Stomach smooth muscle (tissue), 2 donors: ENCODE measurements around the gene MMP14.
"Not testable (repeated sequence)": the region's sequence is repeated elsewhere in the genome, so short reads cannot be mapped to it uniquely, and the experiment has no call there.

Source experiments
- H3K27ac ChIP-seq: one replicate; pipeline ENCODE4 v1.7.0; 2013; ENCODE audit warnings: mild to moderate bottlenecking, low read length, inconsistent platforms
- H3K27me3 ChIP-seq, 2 donors: one replicate each; pipeline ENCODE4 v1.7.0; 2013; ENCODE audit warnings: low read length in 2 of 2; ENCODE audit not compliant: insufficient read depth in 2 of 2, control insufficient read depth in 1 of 2
- H3K36me3 ChIP-seq, 2 donors: one replicate each; pipeline ENCODE4 v1.7.0; 2013; ENCODE audit warnings: low read length in 2 of 2; ENCODE audit not compliant: control insufficient read depth in 2 of 2, insufficient read depth in 2 of 2
- H3K4me1 ChIP-seq: one replicate; pipeline ENCODE4 v1.7.0; 2013; ENCODE audit warnings: low read length; ENCODE audit not compliant: control insufficient read depth, insufficient read depth
- H3K4me3 ChIP-seq, 2 donors: one replicate each; pipeline ENCODE4 v1.7.0; 2013; ENCODE audit warnings: low read length in 2 of 2
- H3K9ac ChIP-seq, 2 donors: one replicate each; pipeline ENCODE4 v1.7.0; 2013; ENCODE audit warnings: low read length in 2 of 2, mild to moderate bottlenecking in 1 of 2
- H3K9me3 ChIP-seq, 2 donors: one replicate each; pipeline ENCODE4 v1.7.0; 2013; ENCODE audit warnings: low read length in 2 of 2; ENCODE audit not compliant: control insufficient read depth in 2 of 2
- donor health status: healthy.
- donor health status: Pancreatic carcinoma.

The MMP14 gene

GRCh38 chr14:22814373-22814772 is 22.0 kb upstream of the MMP14 start:
- no peaks in the 10 kb centered on the region for H3K36me3 ChIP-seq
- H3K27ac ChIP-seq: no peak overlapping the region
- no peaks in the 10 kb centered on the region for H3K27me3 ChIP-seq
- peaks cover 17% of the 10 kb centered on the region for H3K4me1 ChIP-seq
- H3K9ac ChIP-seq: no peak overlapping the region
- no peak overlapping the region for H3K4me3 ChIP-seq
- no peaks in the 10 kb centered on the region for H3K9me3 ChIP-seq

GRCh38 chr14:22814941-22815713 is 21.3 kb upstream of the MMP14 start, which contains the start of gene SLC7A7:
TSS of gene SLC7A7 (minus strand) at chr14:22815435. CDS start at chr14:22813398, 2,037 bp downstream.
- Histone ChIP-seq H3K4me1 (peaks cover 24% of the 10 kb centered on the region), H3K27ac (peak within 1 kb of the TSS; percentile 6), H3K36me3 (no peaks in the 10 kb centered on the region), H3K27me3 (no peaks in the 10 kb centered on the region), H3K9ac (no peak within 1 kb of the TSS), H3K9me3 (no peaks in the 10 kb centered on the region), H3K4me3 (peak within 1 kb of the TSS in 1 of 2 donors; percentile 22)

- peak overlapping the region; percentile 70 for H3K27ac ChIP-seq
Observed at GRCh38 chr14:22819151-22819988, 17.0 kb upstream of the MMP14 start.

GRCh38 chr14:22820731-22821130 is 15.7 kb upstream of the MMP14 start:
- H3K9ac ChIP-seq: no peak overlapping the region
- H3K4me3 ChIP-seq: no peak overlapping the region
- no peak overlapping the region for H3K27ac ChIP-seq
- peaks cover 33% of the 10 kb centered on the region for H3K4me1 ChIP-seq
- H3K36me3 ChIP-seq: no peaks in the 10 kb centered on the region
- no peaks in the 10 kb centered on the region for H3K27me3 ChIP-seq
- H3K9me3 ChIP-seq: no peaks in the 10 kb centered on the region

More at GRCh38 chr14:22819151-22819988, 17.0 kb upstream of the MMP14 start:
- Histone ChIP-seq H3K27me3 (no peaks in the 10 kb centered on the region), H3K9me3 (no peaks in the 10 kb centered on the region), H3K4me1 (peaks cover 37% of the 10 kb centered on the region), H3K4me3 (peak overlapping the region in 1 of 2 donors; percentile 66), H3K36me3 (no peaks in the 10 kb centered on the region), H3K9ac (peak overlapping the region; percentile 33 to 62)

GRCh38 chr14:22821193-22822015 is 15.0 kb upstream of the MMP14 start:
- Histone ChIP-seq H3K27me3 (no peaks in the 10 kb centered on the region), H3K9me3 (no peaks in the 10 kb centered on the region), H3K4me3 (no peak overlapping the region), H3K36me3 (no peaks in the 10 kb centered on the region), H3K9ac (no peak overlapping the region), H3K27ac (no peak overlapping the region), H3K4me1 (peaks cover 33% of the 10 kb centered on the region)

GRCh38 chr14:22822016-22822570 is 14.3 kb upstream of the MMP14 start:
- Histone ChIP-seq H3K4me1 (peaks cover 33% of the 10 kb centered on the region), H3K9ac (peak overlapping the region in 1 of 2 donors; percentile 33), H3K36me3 (no peaks in the 10 kb centered on the region), H3K4me3 (peak overlapping the region in 1 of 2 donors; percentile 63), H3K27me3 (no peaks in the 10 kb centered on the region), H3K9me3 (no peaks in the 10 kb centered on the region), H3K27ac (peak overlapping the region; percentile 37)

- Histone ChIP-seq H3K9me3 (no peaks in the 10 kb centered on the region), H3K9ac (peak overlapping the region in 1 of 2 donors; percentile 44), H3K27ac (peak overlapping the region; percentile 37), H3K4me3 (peak overlapping the region; percentile 63), H3K4me1 (peaks cover 33% of the 10 kb centered on the region), H3K27me3 (no peaks in the 10 kb centered on the region), H3K36me3 (no peaks in the 10 kb centered on the region)
Observed at GRCh38 chr14:22822571-22823098, 13.8 kb upstream of the MMP14 start.

DNA sequence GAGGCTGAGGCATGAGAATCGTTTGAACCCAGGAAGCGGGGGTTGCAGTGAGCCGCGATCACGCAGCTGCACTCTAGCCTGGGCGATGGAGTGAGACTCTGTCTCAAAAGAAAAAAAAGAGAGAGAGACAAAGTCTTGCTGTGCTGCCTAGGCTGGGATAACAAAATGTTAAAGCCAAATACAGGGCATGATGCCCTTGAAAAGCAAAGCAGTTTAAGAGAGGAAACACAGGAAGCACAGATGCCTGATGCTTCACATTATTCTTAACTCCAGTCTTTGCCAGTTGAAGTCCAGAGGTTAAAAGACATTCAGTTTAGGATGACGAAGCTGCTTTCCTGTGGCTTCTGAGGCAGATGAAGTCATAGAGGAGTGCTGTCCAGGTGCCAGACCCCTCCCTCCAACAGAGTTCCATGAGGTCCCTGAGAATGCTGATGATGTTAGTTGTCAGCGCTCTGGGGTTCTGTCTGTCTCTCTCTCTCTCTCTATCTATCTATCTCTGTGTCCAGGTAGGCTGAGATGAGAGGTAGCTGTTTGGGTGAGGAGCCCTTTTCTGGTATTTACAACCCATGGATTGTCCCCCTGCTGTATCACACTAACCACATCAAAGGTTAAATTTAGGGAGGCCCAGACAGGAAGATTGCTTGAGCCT is 11.6 kb upstream of the MMP14 start:
- Histone ChIP-seq H3K27ac (no peak overlapping the region), H3K9me3 (no peaks in the 10 kb centered on the region), H3K27me3 (no peaks in the 10 kb centered on the region), H3K4me3 (no peak overlapping the region), H3K36me3 (no peaks in the 10 kb centered on the region), H3K4me1 (peaks cover 23% of the 10 kb centered on the region), H3K9ac (peak overlapping the region in 1 of 2 donors; percentile 64)

GRCh38 chr14:22829076-22829660 is 7.2 kb upstream of the MMP14 start:
- not testable (repeated sequence) for H3K36me3 ChIP-seq, H3K9me3 ChIP-seq, H3K27me3 ChIP-seq, H3K4me1 ChIP-seq
- peak overlapping the region; percentile 93 to 98 for H3K4me3 ChIP-seq
- peak overlapping the region; percentile 58 for H3K27ac ChIP-seq
- peak overlapping the region; percentile 68 to 95 for H3K9ac ChIP-seq
